GM18867 (cell line): ENCODE results near the gene GYS1.

Source experiments
- ATAC-seq: cut with Tn5 transposase; IDR thresholded peaks from one replicate; pipeline ENCODE4 v1.9.1; 2021; ENCODE audit warnings: mild to moderate bottlenecking, moderate library complexity; ENCODE audit not compliant: unreplicated experiment

The GYS1 gene

DNA sequence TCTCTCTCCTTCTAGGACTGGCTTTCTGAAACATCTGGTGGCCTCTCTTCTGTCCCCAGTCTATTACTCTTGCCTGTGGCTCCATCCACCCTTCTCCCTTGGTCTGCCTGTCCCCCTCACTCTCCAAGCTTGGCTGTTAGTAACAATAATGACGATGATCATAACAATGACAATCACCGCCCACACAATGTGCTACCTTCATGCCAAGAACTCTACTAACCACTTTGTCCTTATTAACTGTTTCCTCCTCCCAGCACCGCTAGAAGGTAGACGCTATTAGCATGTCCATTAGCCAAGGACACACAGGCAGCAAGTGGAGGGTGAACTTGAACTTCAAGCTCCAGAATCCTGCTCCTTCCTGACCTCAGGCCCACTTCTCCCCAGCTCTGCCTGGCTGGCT lies 2.7 kb downstream of the GYS1 start:
- ATAC-seq, result no peak

- ATAC-seq, result no peak
Observed at GRCh38 chr19:48989701-48990291, 3.3 kb downstream of the GYS1 start.

- no peak for ATAC-seq
Observed at GRCh38 chr19:48988860-48989259, 4.2 kb downstream of the GYS1 start.

- no peak for ATAC-seq
Observed at GRCh38 chr19:48988286-48988685, 4.8 kb downstream of the GYS1 start.

- ATAC-seq, result no peak
Observed at GRCh38 chr19:48987323-48987722, 5.8 kb downstream of the GYS1 start.

DNA sequence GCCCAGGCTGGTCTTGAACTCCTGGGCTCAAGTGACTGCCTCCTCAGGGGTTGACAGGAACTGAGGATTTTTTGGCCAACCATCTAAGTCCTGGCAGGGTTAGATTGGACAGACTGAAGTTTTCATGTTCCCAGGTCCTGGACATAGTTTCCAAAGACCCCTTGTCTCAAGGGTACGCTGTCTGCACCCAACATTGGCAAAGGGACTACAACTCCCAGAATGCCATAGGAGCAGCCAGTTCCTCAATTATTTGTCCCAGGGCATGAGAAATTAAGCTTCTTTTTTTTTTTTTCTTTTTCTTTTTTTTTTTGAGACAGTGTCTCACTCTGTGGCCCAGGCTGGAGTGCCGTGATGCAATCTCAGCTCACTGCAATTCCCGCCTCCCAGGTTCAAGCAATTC lies 6.9 kb downstream of the GYS1 start:
- no peak for ATAC-seq

GRCh38 chr19:48985711-48986110 lies 7.4 kb downstream of the GYS1 start:
- no peak for ATAC-seq

DNA sequence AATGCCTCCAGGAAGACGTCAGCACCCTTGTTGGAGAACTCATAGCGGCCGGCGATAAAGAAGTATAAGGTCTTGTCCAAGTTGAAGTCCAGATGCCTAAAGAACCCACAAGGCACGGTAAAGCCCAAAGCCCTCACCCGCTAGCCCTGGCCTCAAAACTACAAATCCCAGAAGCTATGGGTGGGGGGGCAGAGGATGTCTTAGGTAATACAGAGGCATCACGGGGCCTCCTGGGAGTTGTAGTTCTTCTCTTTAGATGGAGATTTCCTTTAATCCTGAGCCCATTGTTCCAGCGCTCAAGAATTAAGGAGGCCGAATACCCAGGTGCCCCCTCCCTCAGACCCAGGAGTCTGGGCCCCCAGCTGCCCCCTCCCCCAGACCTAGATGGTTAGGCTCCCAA lies 10.8 kb downstream of the GYS1 start:
- ATAC-seq, result no peak

- ATAC-seq, result no peak
Observed at GRCh38 chr19:48977061-48977460, 16.0 kb downstream of the GYS1 start.

DNA sequence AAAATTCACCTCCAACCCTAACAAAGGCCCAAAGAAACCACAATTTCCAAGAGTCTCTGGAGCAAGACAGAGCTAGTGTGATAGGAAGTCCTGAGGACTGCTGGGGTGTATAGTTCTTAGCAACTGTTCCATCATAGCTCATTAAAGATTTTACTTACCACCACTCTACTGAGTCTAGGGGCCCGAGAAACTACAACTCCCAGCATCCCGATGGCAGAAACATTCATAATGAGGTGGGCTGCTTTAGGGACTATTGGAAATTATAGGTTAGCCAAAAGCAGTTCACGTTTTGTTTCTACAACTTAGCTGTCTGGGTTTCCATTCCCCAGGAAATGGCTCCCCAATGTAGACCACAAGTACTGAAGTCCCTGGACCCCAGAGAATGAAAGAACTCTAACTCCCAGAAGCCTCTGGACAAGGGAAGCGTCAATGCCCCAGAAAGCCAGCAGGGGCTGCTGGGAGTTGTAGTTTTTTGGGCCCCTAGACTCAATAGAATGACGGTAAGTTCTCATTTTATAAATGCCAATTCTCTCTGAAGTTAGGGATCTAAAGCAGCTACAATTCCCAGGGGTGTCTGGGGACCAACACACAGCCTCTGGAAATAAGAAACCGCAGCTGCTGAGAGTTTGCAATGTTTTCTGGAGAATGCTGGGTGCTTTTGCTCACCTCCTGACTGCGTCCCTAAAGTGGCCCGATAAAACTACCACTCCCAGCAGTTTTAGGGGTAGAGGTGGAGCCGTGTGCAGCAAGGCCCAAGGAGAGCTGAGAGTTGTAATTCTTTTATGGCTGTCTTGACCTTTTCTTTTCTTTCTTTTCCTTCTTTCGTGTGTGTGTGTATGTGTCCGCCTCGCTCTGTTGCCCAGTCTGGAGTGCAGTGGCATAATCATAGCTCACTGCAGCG lies 16.9 kb downstream of the GYS1 start:
- no peak for ATAC-seq

DNA sequence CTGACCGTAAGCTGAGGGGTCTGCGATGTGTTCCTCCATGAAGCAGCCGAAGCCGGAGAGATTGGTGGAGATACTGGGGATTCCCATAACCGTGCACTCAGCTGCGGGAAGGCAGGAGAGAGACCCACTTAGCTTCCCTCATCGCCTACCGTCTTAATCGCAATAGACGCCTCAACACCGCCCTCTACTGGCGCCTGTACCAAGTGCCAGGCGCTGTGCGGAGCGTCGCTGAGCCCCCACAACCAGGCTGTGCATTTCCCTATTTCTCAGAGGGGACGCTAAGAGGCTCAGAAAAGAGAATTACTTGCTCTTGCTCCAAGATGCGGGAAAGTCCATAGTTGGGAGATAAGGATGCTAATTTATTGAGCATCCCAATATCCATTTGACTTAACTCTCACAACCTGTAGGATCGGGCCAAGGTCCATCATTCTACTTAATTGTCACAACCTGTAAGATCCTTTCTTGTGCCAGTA lies 22.1 kb downstream of the GYS1 start:
- ATAC-seq, result no peak

DNA sequence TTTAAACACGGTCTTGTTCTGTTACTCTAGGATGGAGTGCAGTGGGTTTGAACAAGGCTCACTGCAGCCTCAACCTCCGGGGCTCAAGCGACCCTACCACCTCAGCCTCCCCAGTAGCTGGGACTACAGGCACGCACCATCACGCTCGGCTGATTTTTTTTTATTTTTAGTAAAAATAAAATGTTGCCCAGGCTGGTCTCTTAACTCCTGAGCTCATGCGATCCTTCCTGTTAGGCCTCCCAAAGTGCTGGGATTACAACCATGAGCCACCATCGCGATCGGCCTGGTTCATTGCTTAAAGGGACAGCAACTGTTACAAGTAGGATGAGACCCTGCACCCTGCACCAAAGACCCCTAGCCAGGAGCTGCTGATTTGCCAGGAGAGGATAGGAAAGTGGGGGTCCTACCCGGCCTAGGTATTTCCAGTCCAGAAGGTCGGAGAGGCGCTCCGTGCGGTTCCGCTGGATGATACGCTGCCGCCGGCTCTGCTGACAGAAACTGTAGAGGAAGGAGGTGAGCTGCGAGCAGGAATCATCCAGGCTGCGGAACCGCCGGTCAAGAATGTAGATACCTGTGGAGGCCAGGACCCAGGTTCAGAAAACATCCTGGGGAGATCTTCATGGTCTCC lies 22.9 kb downstream of the GYS1 start:
- no peak for ATAC-seq

GRCh38 chr19:48969276-48970138 lies 23.6 kb downstream of the GYS1 start:
- no peak for ATAC-seq

GRCh38 chr19:48968813-48969218 lies 24.3 kb downstream of the GYS1 start:
- no peak for ATAC-seq

DNA sequence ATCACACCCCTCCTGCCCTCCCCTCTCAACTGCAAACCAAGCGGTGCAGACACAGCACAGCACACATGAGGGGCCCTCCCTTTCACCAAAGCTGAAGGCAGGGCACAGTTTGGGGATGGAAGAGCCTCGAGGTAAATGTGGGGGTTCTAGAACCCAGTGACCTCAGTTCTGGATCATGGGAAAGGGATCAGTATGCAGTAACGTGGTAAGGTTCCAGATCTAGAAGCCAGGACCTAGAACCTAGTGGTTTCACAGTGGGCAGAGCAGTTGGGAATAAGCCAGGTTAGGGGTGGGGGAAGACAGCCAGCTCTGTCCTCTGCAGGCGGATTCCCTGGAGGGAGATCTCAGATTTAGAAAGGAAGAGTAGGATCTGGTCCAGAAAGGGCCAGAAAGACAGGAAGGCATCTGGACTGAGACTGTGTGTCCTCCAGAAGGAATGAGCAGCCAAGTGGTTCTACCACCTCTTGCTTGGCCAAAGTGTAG lies 24.9 kb downstream of the GYS1 start:
- no peak for ATAC-seq

- ATAC-seq, result no peak
Observed at GRCh38 chr19:48967346-48968178, 25.5 kb downstream of the GYS1 start.

DNA sequence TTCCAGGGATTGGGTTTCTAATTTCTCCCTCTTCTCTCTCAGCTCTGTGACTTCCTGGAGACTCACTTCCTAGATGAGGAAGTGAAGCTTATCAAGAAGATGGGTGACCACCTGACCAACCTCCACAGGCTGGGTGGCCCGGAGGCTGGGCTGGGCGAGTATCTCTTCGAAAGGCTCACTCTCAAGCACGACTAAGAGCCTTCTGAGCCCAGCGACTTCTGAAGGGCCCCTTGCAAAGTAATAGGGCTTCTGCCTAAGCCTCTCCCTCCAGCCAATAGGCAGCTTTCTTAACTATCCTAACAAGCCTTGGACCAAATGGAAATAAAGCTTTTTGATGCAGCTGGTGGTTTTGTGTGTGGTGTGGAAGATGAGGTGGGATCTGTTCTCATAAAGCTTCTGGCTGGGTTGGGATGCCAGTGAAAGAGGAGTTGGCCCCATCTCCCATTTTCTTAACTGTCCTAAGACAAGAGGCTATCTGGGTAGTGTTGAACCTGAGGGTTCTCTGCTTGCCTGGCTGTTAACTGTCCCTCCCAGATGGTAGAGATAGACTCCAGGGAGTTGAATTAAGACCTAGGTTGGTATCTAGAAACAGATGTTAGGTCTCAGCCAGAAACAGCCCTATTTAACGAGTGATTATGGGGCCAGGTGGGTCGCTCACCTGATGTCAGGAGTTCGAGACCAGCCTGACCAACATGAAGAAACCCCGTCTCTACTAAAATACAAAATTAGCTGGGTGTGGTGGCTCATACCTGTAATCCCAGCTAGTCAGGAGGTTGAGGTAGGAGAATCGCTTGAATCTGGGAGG lies 26.4 kb downstream of the GYS1 start:
- ATAC-seq, result no peak

- ATAC-seq, result peak; percentile 31
Observed at GRCh38 chr19:48965806-48966540, 27.1 kb downstream of the GYS1 start.
